GM21619 (cell line): ENCODE results near the gene OVOL3.

Experiments
- ATAC-seq: cut with Tn5 transposase; IDR thresholded peaks from one replicate; pipeline ENCODE4 v1.9.1; 2021; ENCODE audit not compliant: unreplicated experiment

OVOL3 gene

GRCh38 chr19:36160821-36161596 lies 50.1 kb downstream of the OVOL3 start:
- ATAC-seq, result no peak
